ENCODE measurements around the gene RAB11B.
"Not testable (repeated sequence)": the region's sequence is repeated elsewhere in the genome, so short reads cannot be mapped to it uniquely, and the experiment has no call there.

RAB11B gene

GRCh38 chr19:8412783-8413628 is 22.8 kb downstream of the RAB11B start, which contains the start of gene MARCHF2:
MARCHF2 (plus strand) TSS chr19:8413305; CDS start chr19:8421841, 8,536 bp downstream.
- no peaks in the 10 kb centered on the region for H3K27me3 ChIP-seq (ENCODE audit: insufficient read depth, low read depth, severe bottlenecking)
- peak; percentile 95 for DNase-seq
- no peak within 1 kb of the TSS for H3K27ac ChIP-seq
- TF ChIP-seq CTCF (IDR thresholded peaks at IDR 0.05; ENCODE audit: low read depth, low read length) = peak; percentile 49
- H3K9me3 ChIP-seq (ENCODE audit: severe bottlenecking) = no peaks in the 10 kb centered on the region
- peak within 1 kb of the TSS; percentile 62 for H3K4me3 ChIP-seq (ENCODE audit: low read depth, low read length)
- H3K36me3 ChIP-seq = no peaks in the 10 kb centered on the region

GRCh38 chr19:8413629-8413995 is 23.5 kb downstream of the RAB11B start:
- Histone ChIP-seq H3K9me3 (ENCODE audit: severe bottlenecking) (no peaks in the 10 kb centered on the region), H3K27ac (no peak overlapping the region), H3K4me3 (ENCODE audit: low read depth, low read length) (peak overlapping the region; percentile 62), H3K27me3 (ENCODE audit: insufficient read depth, low read depth, severe bottlenecking) (no peaks in the 10 kb centered on the region), H3K36me3 (no peaks in the 10 kb centered on the region)
- no peak for TF ChIP-seq CTCF (IDR thresholded peaks at IDR 0.05; ENCODE audit: low read depth, low read length)
- no peak for DNase-seq

DNA sequence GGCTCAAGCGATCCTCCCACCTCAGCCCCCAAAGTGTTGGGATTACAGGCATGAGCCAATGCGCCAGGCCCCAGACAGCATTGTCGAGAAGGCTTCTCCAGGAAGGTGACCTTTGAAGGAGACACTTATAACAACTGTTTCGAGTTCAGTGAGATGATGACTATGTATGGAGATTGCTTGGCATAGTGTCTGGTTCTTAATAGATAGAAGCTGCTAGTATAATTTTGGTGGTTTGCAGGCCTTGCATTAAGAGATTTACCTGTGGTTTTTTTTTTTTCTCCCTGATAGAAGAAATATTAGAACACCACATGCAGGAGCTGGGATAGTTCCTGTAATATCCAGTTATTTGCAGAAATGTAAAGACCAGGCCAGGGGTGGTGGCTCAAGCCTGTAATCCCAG is 26.6 kb downstream of the RAB11B start:
- Histone ChIP-seq H3K27ac (no peak overlapping the region), H3K9me3 (ENCODE audit: severe bottlenecking) (no peaks in the 10 kb centered on the region), H3K36me3 (no peaks in the 10 kb centered on the region), H3K4me3 (ENCODE audit: low read depth, low read length) (no peak overlapping the region), H3K27me3 (ENCODE audit: insufficient read depth, low read depth, severe bottlenecking) (no peaks in the 10 kb centered on the region)
- no peak for TF ChIP-seq CTCF (IDR thresholded peaks at IDR 0.05; ENCODE audit: low read depth, low read length)
- DNase-seq = no peak

GRCh38 chr19:8421484-8422461 is 31.6 kb downstream of the RAB11B start:
- no peak for TF ChIP-seq CTCF (IDR thresholded peaks at IDR 0.05; ENCODE audit: low read depth, low read length)
- no peak for DNase-seq
- H3K4me3 ChIP-seq (ENCODE audit: low read depth, low read length) = no peak overlapping the region
- no peaks in the 10 kb centered on the region for H3K9me3 ChIP-seq (ENCODE audit: severe bottlenecking)
- H3K27ac ChIP-seq = no peak overlapping the region
- H3K36me3 ChIP-seq = no peaks in the 10 kb centered on the region
- H3K27me3 ChIP-seq (ENCODE audit: insufficient read depth, low read depth, severe bottlenecking) = no peaks in the 10 kb centered on the region

GRCh38 chr19:8423817-8424223 is 33.7 kb downstream of the RAB11B start:
- TF ChIP-seq CTCF (IDR thresholded peaks at IDR 0.05; ENCODE audit: low read depth, low read length) = no peak
- Histone ChIP-seq H3K36me3 (no peaks in the 10 kb centered on the region), H3K27me3 (ENCODE audit: insufficient read depth, low read depth, severe bottlenecking) (no peaks in the 10 kb centered on the region), H3K27ac (no peak overlapping the region), H3K4me3 (ENCODE audit: low read depth, low read length) (no peak overlapping the region), H3K9me3 (ENCODE audit: severe bottlenecking) (no peaks in the 10 kb centered on the region)
- no peak for DNase-seq

DNA sequence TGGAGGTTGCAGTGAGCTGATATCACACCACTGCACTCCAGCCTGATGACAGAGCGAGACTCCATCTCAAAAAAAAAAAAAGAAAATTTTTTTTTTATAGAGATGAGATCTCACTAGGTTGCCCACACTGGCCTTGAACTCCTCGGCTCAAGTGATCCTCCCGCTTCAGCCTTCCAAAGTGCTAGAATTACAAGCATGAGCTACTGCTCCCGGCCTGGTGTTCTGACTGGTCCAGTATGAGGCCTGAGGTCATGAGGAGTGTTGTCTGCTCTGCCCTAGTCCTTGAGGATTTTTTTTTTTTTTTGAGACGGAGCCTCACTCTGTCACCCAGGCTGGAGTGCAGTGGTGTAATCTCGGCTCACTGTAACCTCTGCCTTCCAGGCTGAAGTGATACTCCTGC is 35.2 kb downstream of the RAB11B start:
- not testable (repeated sequence) for DNase-seq; H3K9me3 ChIP-seq (ENCODE audit: severe bottlenecking); H3K27me3 ChIP-seq (ENCODE audit: insufficient read depth, low read depth, severe bottlenecking); H3K4me3 ChIP-seq (ENCODE audit: low read depth, low read length); H3K36me3 ChIP-seq; H3K27ac ChIP-seq

All from WERI-Rb-1 (cell line).